Ectodermal cell (in vitro differentiated cells): Measurements from ENCODE around the gene ALOX12B.

ENCODE experiments used
- H3K27ac ChIP-seq: 2 replicates; pipeline ENCODE4 v1.7.0; 2013; ENCODE audit warnings: mild to moderate bottlenecking, low read depth, low read length; ENCODE audit not compliant: insufficient read depth, poor library complexity, severe bottlenecking
- H3K27me3 ChIP-seq: 2 replicates; pipeline ENCODE4 v1.7.0; 2013; ENCODE audit warnings: mild to moderate bottlenecking, low read length; ENCODE audit not compliant: insufficient read depth, control insufficient read depth, poor library complexity, severe bottlenecking
- H3K36me3 ChIP-seq: one replicate; pipeline ENCODE4 v1.7.0; 2013; ENCODE audit warnings: low read length; ENCODE audit not compliant: control insufficient read depth, insufficient read depth
- H3K4me1 ChIP-seq: one replicate; pipeline ENCODE4 v1.7.0; 2013; ENCODE audit warnings: low read length; ENCODE audit not compliant: control insufficient read depth, insufficient read depth
- H3K4me3 ChIP-seq: 2 replicates; pipeline ENCODE4 v1.7.0; 2013; ENCODE audit warnings: low read depth, low read length, control low read depth; ENCODE audit not compliant: insufficient read depth
- H3K9me3 ChIP-seq: 2 replicates; pipeline ENCODE4 v1.7.0; 2013; ENCODE audit warnings: mild to moderate bottlenecking, low read length, moderate library complexity; ENCODE audit not compliant: control insufficient read depth
- WGBS, 2 experiments: methylation state at CpG; one replicate each; pipeline ENCODE4 v1.1.7; 2013; ENCODE audit warnings: missing lambda C conversion rate in 2 of 2; 5-methylcytosine and 5-hydroxymethylcytosine counted together

ALOX12B gene

GRCh38 chr17:8056976-8057625 is 30.4 kb downstream of the ALOX12B start:
- H3K27ac ChIP-seq, result no peak overlapping the region
- peaks cover 56% of the 10 kb centered on the region for H3K27me3 ChIP-seq
- no peaks in the 10 kb centered on the region for H3K4me1 ChIP-seq
- 84 to 87% methylated on average over 17 of the region's 17 CpGs for WGBS, 2 experiments
- H3K9me3 ChIP-seq, result no peaks in the 10 kb centered on the region
- no peaks in the 10 kb centered on the region for H3K36me3 ChIP-seq
- no peak overlapping the region for H3K4me3 ChIP-seq

GRCh38 chr17:8056232-8056975 is 31.1 kb downstream of the ALOX12B start:
- Histone ChIP-seq H3K9me3 (no peaks in the 10 kb centered on the region), H3K27ac (no peak overlapping the region), H3K36me3 (no peaks in the 10 kb centered on the region), H3K27me3 (peaks cover 49% of the 10 kb centered on the region), H3K4me1 (no peaks in the 10 kb centered on the region), H3K4me3 (no peak overlapping the region)
- WGBS, 2 experiments, result 87% methylated on average over 14 of the region's 14 CpGs

- H3K27ac ChIP-seq, result no peak overlapping the region
- H3K4me3 ChIP-seq, result no peak overlapping the region
- peaks cover 43% of the 10 kb centered on the region for H3K27me3 ChIP-seq
- H3K9me3 ChIP-seq, result no peaks in the 10 kb centered on the region
- H3K4me1 ChIP-seq, result no peaks in the 10 kb centered on the region
- 87 to 91% methylated on average over 3 of the region's 3 CpGs for WGBS, 2 experiments
- no peaks in the 10 kb centered on the region for H3K36me3 ChIP-seq
Observed at GRCh38 chr17:8055851-8056231, 31.7 kb downstream of the ALOX12B start.

- no peaks in the 10 kb centered on the region for H3K4me1 ChIP-seq
- no peak overlapping the region for H3K4me3 ChIP-seq
- no peaks in the 10 kb centered on the region for H3K9me3 ChIP-seq
- no peaks in the 10 kb centered on the region for H3K36me3 ChIP-seq
- H3K27me3 ChIP-seq, result peaks cover 21% of the 10 kb centered on the region
- WGBS, 2 experiments, result 92 to 95% methylated on average over 7 of the region's 7 CpGs
- H3K27ac ChIP-seq, result no peak overlapping the region
Observed at GRCh38 chr17:8053600-8053999, 33.9 kb downstream of the ALOX12B start.

- Histone ChIP-seq H3K9me3 (no peaks in the 10 kb centered on the region), H3K27ac (no peak overlapping the region), H3K36me3 (no peaks in the 10 kb centered on the region), H3K4me1 (no peaks in the 10 kb centered on the region), H3K4me3 (no peak overlapping the region), H3K27me3 (peaks cover 12% of the 10 kb centered on the region)
- WGBS, 2 experiments, result 87 to 94% methylated on average over 6 of the region's 6 CpGs
Observed at GRCh38 chr17:8052256-8053252, 35.0 kb downstream of the ALOX12B start.

- H3K36me3 ChIP-seq, result no peaks in the 10 kb centered on the region
- no peaks in the 10 kb centered on the region for H3K9me3 ChIP-seq
- WGBS, 2 experiments, result 88 to 92% methylated on average over 7 of the region's 7 CpGs
- H3K4me1 ChIP-seq, result no peaks in the 10 kb centered on the region
- H3K27ac ChIP-seq, result no peak overlapping the region
- no peak overlapping the region for H3K4me3 ChIP-seq
- H3K27me3 ChIP-seq, result peaks cover 6% of the 10 kb centered on the region
Observed at GRCh38 chr17:8051831-8052230, 35.7 kb downstream of the ALOX12B start.

GRCh38 chr17:8048736-8049135 is 38.8 kb downstream of the ALOX12B start:
- whole genome bisulfite sequencing, 2 experiments, result 94% methylated on average over 7 to 8 of the region's 8 CpGs
- no peaks in the 10 kb centered on the region for H3K4me1 ChIP-seq
- H3K9me3 ChIP-seq, result no peaks in the 10 kb centered on the region
- no peak overlapping the region for H3K27ac ChIP-seq
- H3K4me3 ChIP-seq, result no peak overlapping the region
- H3K36me3 ChIP-seq, result no peaks in the 10 kb centered on the region
- peaks cover 4% of the 10 kb centered on the region for H3K27me3 ChIP-seq

GRCh38 chr17:8048236-8048635 is 39.3 kb downstream of the ALOX12B start:
- Histone ChIP-seq H3K4me3 (no peak overlapping the region), H3K9me3 (no peaks in the 10 kb centered on the region), H3K36me3 (no peaks in the 10 kb centered on the region), H3K27ac (no peak overlapping the region), H3K4me1 (no peaks in the 10 kb centered on the region), H3K27me3 (no peaks in the 10 kb centered on the region)
- 92% methylated on average over 12 of the region's 12 CpGs for WGBS, 2 experiments

GRCh38 chr17:8047769-8048110 is 39.8 kb downstream of the ALOX12B start:
- no peak overlapping the region for H3K27ac ChIP-seq
- no peak overlapping the region for H3K4me3 ChIP-seq
- no peaks in the 10 kb centered on the region for H3K36me3 ChIP-seq
- H3K4me1 ChIP-seq, result no peaks in the 10 kb centered on the region
- no peaks in the 10 kb centered on the region for H3K9me3 ChIP-seq
- H3K27me3 ChIP-seq, result no peaks in the 10 kb centered on the region
- 97 to 98% methylated on average over 4 of the region's 4 CpGs for WGBS, 2 experiments
